GM23338 (cell line): ENCODE results near the gene ANKRD11.

Experiments
- CREB1 ChIP-seq: fragments of 250-450 bp; sonication (Bioruptor Pico); IDR thresholded peaks from 2 replicates; pipeline ENCODE4 v1.5.0; 2020; ENCODE audit warnings: low read depth, mild to moderate bottlenecking, moderate library complexity
- CTCF ChIP-seq, 2 experiments: fragments of 200-600 bp in 1 of 2; sonication (generic) in 1 of 2; conservative IDR thresholded peaks; 2 replicates each; pipeline versions ENCODE4 v1.5.1 to v1.6.1; 2016 to 2017; ENCODE audit warnings: antibody characterized with exemption in 2 of 2, low read depth in 2 of 2, mild to moderate bottlenecking in 2 of 2, moderate library complexity in 1 of 2
- EZH2 ChIP-seq: fragments of 200-600 bp; sonication (generic); IDR thresholded peaks from one replicate; pipeline ENCODE4 v1.8.0; 2017; ENCODE audit warnings: antibody characterized with exemption, mild to moderate bottlenecking, low read depth; ENCODE audit not compliant: unreplicated experiment
- EZH2phosphoT487 ChIP-seq: fragments of 200-600 bp; sonication (generic); IDR thresholded peaks from one replicate; pipeline ENCODE4 v1.8.1; 2018; ENCODE audit warnings: antibody characterized with exemption; ENCODE audit not compliant: unreplicated experiment
- JUNB ChIP-seq: IDR thresholded peaks from one replicate; pipeline ENCODE4 v1.6.1; 2016; ENCODE audit warnings: antibody characterized with exemption; ENCODE audit not compliant: unreplicated experiment
- POLR2AphosphoS5 ChIP-seq: IDR thresholded peaks from 2 replicates; pipeline ENCODE4 v1.6.1; 2016; ENCODE audit warnings: antibody characterized with exemption, low read depth
- STAT1 ChIP-seq: IDR thresholded peaks from one replicate; pipeline ENCODE4 v1.6.1; 2016; ENCODE audit warnings: antibody characterized with exemption; ENCODE audit not compliant: unreplicated experiment
- ZNF114 ChIP-seq: fragments of 250-450 bp; sonication (Bioruptor Pico); IDR thresholded peaks from 2 replicates; pipeline ENCODE4 v1.5.0; 2020; ENCODE audit warnings: mild to moderate bottlenecking, moderate library complexity
- ZNF331 ChIP-seq: fragments of 250-450 bp; sonication (Bioruptor Pico); IDR thresholded peaks from 2 replicates; pipeline ENCODE4 v1.5.0; 2020; ENCODE audit warnings: low read depth, mild to moderate bottlenecking, moderate library complexity
- TF ChIP-seq, protein P1 (sequence below): IDR thresholded peaks from one replicate; pipeline ENCODE4 v1.6.1; 2018; ENCODE audit warnings: antibody characterized with exemption; ENCODE audit not compliant: unreplicated experiment
- TF ChIP-seq, protein P2 (sequence below): IDR thresholded peaks from 2 replicates; pipeline ENCODE4 v1.6.1; 2016; ENCODE audit warnings: antibody characterized with exemption

DNA sequence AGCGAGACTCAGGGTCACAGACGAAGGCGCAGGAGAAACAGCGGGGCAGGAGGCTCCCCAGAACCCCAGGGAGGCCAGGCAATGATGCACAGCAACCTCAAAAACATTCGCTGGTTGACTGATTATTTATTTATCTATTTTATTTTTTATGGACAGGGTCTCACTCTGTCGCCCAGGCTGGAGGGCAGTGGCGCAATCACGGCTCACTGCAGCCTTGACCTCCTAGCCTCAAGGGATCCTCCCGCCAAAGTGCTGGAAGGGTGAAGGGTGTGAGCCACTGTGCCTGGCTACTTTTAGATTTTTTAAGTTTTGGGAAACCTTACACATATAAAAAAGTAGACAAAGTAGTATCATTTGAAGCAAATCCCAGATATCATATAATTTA lies 189.4 kb downstream of the ANKRD11 start:
- no peak for TF ChIP-seq CTCF (conservative IDR thresholded peaks at IDR 0.05; ENCODE audit: low read depth in 2 of 2)
- no peak for TF ChIP-seq JUNB
- no peak for TF ChIP-seq POLR2AphosphoS5
- TF ChIP-seq EZH2 = no peak
- no peak for TF ChIP-seq ZNF331
- TF ChIP-seq, protein P1, sequence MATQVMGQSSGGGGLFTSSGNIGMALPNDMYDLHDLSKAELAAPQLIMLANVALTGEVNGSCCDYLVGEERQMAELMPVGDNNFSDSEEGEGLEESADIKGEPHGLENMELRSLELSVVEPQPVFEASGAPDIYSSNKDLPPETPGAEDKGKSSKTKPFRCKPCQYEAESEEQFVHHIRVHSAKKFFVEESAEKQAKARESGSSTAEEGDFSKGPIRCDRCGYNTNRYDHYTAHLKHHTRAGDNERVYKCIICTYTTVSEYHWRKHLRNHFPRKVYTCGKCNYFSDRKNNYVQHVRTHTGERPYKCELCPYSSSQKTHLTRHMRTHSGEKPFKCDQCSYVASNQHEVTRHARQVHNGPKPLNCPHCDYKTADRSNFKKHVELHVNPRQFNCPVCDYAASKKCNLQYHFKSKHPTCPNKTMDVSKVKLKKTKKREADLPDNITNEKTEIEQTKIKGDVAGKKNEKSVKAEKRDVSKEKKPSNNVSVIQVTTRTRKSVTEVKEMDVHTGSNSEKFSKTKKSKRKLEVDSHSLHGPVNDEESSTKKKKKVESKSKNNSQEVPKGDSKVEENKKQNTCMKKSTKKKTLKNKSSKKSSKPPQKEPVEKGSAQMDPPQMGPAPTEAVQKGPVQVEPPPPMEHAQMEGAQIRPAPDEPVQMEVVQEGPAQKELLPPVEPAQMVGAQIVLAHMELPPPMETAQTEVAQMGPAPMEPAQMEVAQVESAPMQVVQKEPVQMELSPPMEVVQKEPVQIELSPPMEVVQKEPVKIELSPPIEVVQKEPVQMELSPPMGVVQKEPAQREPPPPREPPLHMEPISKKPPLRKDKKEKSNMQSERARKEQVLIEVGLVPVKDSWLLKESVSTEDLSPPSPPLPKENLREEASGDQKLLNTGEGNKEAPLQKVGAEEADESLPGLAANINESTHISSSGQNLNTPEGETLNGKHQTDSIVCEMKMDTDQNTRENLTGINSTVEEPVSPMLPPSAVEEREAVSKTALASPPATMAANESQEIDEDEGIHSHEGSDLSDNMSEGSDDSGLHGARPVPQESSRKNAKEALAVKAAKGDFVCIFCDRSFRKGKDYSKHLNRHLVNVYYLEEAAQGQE = no peak
- TF ChIP-seq ZNF114 (CRISPR knock-in tag) = no peak
- TF ChIP-seq CREB1 (CRISPR knock-in tag) = no peak
- no peak for TF ChIP-seq STAT1
- TF ChIP-seq EZH2phosphoT487 = no peak
- TF ChIP-seq, protein P2, sequence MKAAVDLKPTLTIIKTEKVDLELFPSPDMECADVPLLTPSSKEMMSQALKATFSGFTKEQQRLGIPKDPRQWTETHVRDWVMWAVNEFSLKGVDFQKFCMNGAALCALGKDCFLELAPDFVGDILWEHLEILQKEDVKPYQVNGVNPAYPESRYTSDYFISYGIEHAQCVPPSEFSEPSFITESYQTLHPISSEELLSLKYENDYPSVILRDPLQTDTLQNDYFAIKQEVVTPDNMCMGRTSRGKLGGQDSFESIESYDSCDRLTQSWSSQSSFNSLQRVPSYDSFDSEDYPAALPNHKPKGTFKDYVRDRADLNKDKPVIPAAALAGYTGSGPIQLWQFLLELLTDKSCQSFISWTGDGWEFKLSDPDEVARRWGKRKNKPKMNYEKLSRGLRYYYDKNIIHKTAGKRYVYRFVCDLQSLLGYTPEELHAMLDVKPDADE = no peak
